LHCN-M2 (cell line): Measurements from ENCODE around the gene ADM2. TPM values are rescaled to one million over a fixed set of nuclear protein-coding genes. Genes with fewer than 3 reads are reported as not detected.

Experiments
- DNase-seq: peaks from one replicate; pipeline ENCODE4 v3.0.0-alpha.2; 2012; ENCODE audit warnings: low read depth
- total RNA-seq: library from RNA; depleted of rRNA; stranded (reverse); fragments of >200 nt; gene quantifications from 2 replicates; pipeline ENCODE4 v1.2.3, GENCODE V29; 2014

Gene ADM2
- total RNA-seq, 1 experiment from 2014 or later: not detected

DNA sequence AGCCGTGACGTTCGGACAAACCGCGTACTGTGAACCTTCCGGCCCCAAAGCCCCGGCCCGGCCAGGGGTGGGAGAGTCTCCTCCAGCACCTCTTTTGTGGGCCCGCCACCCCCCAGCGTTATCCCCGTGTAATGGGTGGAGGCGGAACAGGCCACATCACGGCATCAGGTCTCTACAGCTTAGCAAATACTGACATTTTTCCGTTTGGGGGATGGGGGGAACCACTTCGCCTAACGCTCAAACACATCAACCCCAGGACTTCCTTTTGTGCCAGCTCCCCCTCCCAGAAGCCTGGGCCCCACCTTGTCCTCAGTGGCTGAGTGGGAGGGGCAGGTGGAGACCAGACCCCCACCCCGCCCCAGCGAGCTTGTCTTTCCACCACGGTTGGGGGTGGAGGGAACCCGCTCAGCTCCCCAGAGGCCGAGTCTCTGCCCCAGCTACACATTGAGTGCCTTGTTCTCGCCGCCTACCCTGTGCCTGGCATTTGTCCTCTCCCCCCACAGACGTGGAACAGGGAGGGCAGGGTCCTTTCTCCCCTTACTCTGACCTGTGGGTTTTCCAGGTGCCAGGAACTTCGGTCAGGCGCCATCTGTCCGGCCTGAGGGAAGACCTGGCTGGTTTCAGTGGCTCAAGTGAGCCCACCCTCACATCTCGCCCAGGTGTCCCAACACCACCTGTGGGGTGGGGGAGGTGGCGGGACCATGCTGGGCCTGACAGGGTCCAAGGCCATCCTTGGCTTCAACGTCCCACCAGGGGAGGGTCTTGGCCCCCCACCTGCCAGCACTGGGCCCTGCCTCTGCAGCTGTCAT, 36.1 kb upstream of the ADM2 start:
- DNase-seq: no peak

DNA sequence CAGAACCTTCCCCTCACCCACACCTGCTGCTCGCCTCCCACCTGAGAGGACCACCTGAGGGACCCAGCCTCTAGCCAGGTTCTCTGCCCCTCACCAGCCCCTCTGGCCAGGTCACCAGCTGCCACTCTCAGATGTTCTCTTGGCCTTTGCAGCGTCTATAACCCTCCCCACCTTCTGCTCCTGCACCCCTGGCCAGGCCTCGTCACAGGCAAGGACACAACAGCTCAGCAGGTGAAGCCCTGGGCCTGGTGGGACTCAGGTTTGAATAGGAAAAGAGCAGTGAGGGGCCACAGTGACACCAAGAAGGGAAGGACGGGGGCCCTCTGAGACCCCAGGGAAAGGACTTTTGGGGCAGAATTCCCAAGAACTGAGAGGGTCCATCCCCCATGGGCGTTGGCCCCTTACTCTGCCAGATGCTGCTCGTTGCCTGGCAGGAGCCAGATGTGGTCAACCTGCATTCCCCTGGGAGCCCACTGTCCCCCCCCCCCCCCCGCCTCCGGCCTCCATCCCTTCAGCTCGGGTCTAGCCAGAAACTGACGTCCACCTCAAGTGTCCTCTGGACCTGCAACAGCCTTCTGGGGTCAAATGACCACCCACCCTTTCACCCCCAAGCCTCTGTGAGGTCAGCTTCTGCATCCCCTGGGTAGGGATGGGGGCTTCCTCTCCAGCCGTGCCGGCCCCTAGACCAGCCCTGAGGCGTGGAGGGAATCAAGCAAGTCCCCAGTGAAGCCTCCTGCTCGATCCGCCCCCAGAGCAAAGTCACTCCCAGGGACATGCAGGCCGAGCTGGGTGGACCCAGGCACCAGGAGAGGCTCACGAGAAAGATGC, 35.2 kb upstream of the ADM2 start:
- DNase-seq: no peak

GRCh38 chr22:50446708-50447575, 34.4 kb upstream of the ADM2 start:
- DNase-seq: no peak

- no peak for DNase-seq
Measured at GRCh38 chr22:50447576-50448551, 33.5 kb upstream of the ADM2 start.

- no peak for DNase-seq
Measured at GRCh38 chr22:50452649-50453048, 28.7 kb upstream of the ADM2 start.

DNA sequence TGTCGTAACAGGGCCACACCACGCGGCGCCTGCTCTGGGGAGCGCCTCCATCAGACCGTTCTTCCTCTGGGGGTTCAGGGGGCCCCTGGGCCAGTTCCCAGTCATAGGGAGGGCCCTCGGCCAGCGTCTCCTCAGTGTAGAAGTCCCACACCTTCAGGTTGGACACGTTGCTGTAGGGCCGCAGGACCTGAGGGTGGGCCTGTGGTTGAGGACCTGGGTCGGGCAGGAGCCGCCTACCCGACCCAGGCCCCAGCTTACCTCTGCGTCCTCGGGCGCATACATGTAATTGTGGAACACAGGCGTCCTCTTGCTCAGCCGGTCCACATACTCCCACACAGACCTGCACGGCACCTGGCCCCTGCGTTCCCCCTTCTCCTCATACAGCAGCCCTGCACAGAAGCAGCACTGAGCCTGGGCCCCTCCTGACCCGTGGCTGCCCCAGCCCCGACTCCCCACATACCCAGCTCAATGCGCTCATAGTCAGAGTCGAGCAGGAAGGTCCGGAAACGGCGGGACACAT, 26.7 kb upstream of the ADM2 start:
- no peak for DNase-seq

GRCh38 chr22:50455201-50455600, 26.1 kb upstream of the ADM2 start:
- no peak for DNase-seq

GRCh38 chr22:50456026-50456425, 25.3 kb upstream of the ADM2 start:
- no peak for DNase-seq

GRCh38 chr22:50456466-50457234, 24.7 kb upstream of the ADM2 start:
- DNase-seq: no peak

- DNase-seq: no peak
Measured at GRCh38 chr22:50459016-50459415, 22.3 kb upstream of the ADM2 start.

- DNase-seq: no peak
Measured at GRCh38 chr22:50459496-50460140, 21.7 kb upstream of the ADM2 start.

- no peak for DNase-seq
Measured at GRCh38 chr22:50460938-50461337, 20.4 kb upstream of the ADM2 start.

- DNase-seq: no peak
Measured at GRCh38 chr22:50461536-50461935, 19.8 kb upstream of the ADM2 start.

- no peak for DNase-seq
Measured at GRCh38 chr22:50461979-50462540, 19.3 kb upstream of the ADM2 start.

DNA sequence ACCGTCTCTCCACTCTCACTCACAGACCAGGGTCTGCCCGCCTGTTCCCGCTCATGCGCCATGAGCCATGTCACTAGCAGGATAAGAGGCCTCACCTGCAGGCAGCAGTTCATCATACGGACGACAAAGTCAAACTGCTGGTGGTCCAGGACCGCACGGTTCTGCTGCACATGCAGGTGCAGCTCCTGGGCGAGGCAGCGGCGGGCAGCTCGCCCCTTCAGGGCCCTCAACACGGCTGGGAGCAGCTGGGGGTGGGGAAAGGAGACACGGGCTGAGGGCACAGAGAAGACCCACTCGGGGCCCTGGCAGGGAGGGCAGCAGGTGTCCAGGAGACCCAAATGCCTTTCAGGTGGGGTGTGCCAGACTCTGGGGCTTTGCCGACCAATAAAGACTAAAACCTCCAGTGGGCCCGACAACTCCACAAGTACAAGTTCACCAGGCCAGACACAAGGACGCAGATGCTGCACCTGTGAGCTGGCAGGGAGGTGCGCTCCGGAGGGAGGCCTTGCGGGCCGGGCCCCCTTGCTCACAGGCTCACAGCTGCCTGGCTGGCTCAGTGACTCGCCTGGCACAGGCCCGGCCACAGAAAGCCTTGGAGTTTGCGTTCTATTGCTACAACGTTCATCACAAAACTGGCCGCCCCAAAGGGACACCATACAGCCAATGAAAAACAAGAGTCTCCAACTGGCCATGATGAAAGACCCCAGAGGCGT, 18.0 kb upstream of the ADM2 start:
- DNase-seq: no peak

- DNase-seq: no peak
Measured at GRCh38 chr22:50464451-50464850, 16.9 kb upstream of the ADM2 start.

- DNase-seq: no peak
Measured at GRCh38 chr22:50465066-50465930, 16.0 kb upstream of the ADM2 start.
